KMS-11 (cell line): ENCODE measurements around the gene ARMCX6.
A peak's percentile ranks its signal among the peaks of the same experiment; 100 is the strongest.

ENCODE experiments used
- H2AFZ ChIP-seq: fragments of 200-600 bp; sonication (generic); 2 replicates; pipeline ENCODE4 v1.6.1; 2016; ENCODE audit warnings: antibody characterized with exemption, mixed run types, low read depth
- H3K27ac ChIP-seq: fragments of 200-600 bp; sonication (generic); 2 replicates; pipeline ENCODE4 v1.6.1; 2016; ENCODE audit warnings: mild to moderate bottlenecking, mixed run types
- H3K27me3 ChIP-seq: fragments of 200-600 bp; sonication (generic); 2 replicates; pipeline ENCODE4 v1.6.1; 2017; ENCODE audit warnings: mild to moderate bottlenecking, low read depth, mixed run types, moderate library complexity; ENCODE audit not compliant: insufficient read depth
- H3K36me3 ChIP-seq: fragments of 200-600 bp; sonication (generic); 2 replicates; pipeline ENCODE4 v1.6.1; 2017; ENCODE audit warnings: mild to moderate bottlenecking, mixed run types; ENCODE audit not compliant: insufficient read depth
- H3K4me1 ChIP-seq: fragments of 200-600 bp; sonication (generic); 2 replicates; pipeline ENCODE4 v1.6.1; 2016; ENCODE audit warnings: mild to moderate bottlenecking, low read depth, mixed run types; ENCODE audit not compliant: poor library complexity, severe bottlenecking
- H3K4me2 ChIP-seq: fragments of 200-600 bp; sonication (generic); 2 replicates; pipeline ENCODE4 v1.7.0; 2016; ENCODE audit warnings: mild to moderate bottlenecking, mixed run types
- H3K4me3 ChIP-seq: fragments of 200-600 bp; sonication (generic); IDR thresholded peaks from 2 replicates; pipeline ENCODE4 v1.6.1; 2017; ENCODE audit warnings: low read depth, low read length, mixed read lengths; ENCODE audit not compliant: insufficient read depth
- H3K79me2 ChIP-seq: fragments of 200-600 bp; sonication (generic); 2 replicates; pipeline ENCODE4 v1.6.1; 2016; ENCODE audit warnings: low read depth, mixed run types; ENCODE audit not compliant: insufficient read depth
- H3K9ac ChIP-seq: fragments of 200-600 bp; sonication (generic); 2 replicates; pipeline ENCODE4 v1.6.1; 2016; ENCODE audit warnings: mild to moderate bottlenecking, mixed run types
- H4K20me1 ChIP-seq: fragments of 200-600 bp; sonication (generic); 2 replicates; pipeline ENCODE4 v1.6.1; 2016; ENCODE audit warnings: mild to moderate bottlenecking, mixed run types; ENCODE audit not compliant: insufficient read depth
- CTCF ChIP-seq: fragments of 200-600 bp; sonication (generic); conservative IDR thresholded peaks from 2 replicates; pipeline ENCODE4 v1.6.1; 2017; ENCODE audit warnings: low read depth, mild to moderate bottlenecking, antibody characterized with exemption, low read length, moderate library complexity, mixed read lengths

ARMCX6 gene

DNA sequence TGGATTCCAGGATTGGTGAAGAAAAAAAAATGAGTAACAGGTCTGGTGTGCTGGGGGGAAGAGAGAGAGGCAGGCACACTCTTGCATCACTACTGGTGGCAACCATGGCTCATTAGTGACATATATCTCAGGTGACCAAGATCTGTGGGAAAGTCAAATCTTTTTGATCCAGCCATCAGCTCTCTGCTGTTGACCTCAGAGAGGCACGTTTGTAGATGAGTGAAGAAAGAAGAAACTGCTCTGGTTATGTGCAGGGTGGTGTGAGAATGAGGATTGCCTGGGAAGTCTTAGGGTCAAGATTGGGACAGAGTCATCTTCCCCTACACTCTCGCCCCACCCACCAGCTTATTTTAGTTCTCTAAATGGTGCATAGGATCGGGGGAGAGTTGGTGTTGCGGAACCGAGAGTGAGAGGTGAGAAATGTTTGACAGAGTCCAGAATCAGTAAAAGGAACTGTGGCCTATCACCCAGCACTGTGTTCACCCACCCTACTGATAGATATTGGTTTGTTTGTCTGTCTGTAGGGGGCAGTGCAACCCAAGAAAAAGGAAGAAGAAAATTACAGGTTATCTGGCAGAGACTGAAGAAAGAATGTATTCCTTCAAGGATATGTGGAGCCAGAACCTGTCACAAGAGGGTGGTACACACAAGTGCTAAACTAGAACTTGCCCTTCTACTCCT lies 21.9 kb downstream of the ARMCX6 start:
- Histone ChIP-seq H3K36me3 (no peaks in the 10 kb centered on the region), H3K4me1 (no peaks in the 10 kb centered on the region), H2AFZ (peak overlapping the region; percentile 11; the same call in 1 of the 2 replicates), H3K4me3 (no peak overlapping the region), H4K20me1 (no peaks in the 10 kb centered on the region), H3K79me2 (no peaks in the 10 kb centered on the region), H3K9ac (no peak overlapping the region), H3K4me2 (no peak overlapping the region), H3K27ac (no peak overlapping the region), H3K27me3 (no peaks in the 10 kb centered on the region)
- peak; percentile 75 for TF ChIP-seq CTCF
